GM19240 (cell line): ENCODE results near the gene IFIT1B.
"Not testable (repeated sequence)": the region's sequence is repeated elsewhere in the genome, so short reads cannot be mapped to it uniquely, and the experiment has no call there.

Experiments used
- DNase-seq: peaks from one replicate; pipeline ENCODE4 v3.0.0; 2011; ENCODE audit warnings: low spot score; ENCODE audit not compliant: insufficient read length

The IFIT1B gene

GRCh38 chr10:89409282-89409681, 31.4 kb downstream of the IFIT1B start:
- DNase-seq, result not testable (repeated sequence)

GRCh38 chr10:89410551-89410950, 32.7 kb downstream of the IFIT1B start:
- not testable (repeated sequence) for DNase-seq

GRCh38 chr10:89411135-89411534, 33.3 kb downstream of the IFIT1B start:
- not testable (repeated sequence) for DNase-seq

GRCh38 chr10:89412276-89412675, 34.4 kb downstream of the IFIT1B start:
- not testable (repeated sequence) for DNase-seq

- no peak for DNase-seq
Measured at GRCh38 chr10:89413398-89413912, 35.6 kb downstream of the IFIT1B start.

GRCh38 chr10:89414146-89414878, 36.5 kb downstream of the IFIT1B start, which contains the start of gene IFIT5:
TSS of gene IFIT5 (plus strand) at chr10:89414568. CDS start at chr10:89414799, 231 bp downstream.
- peak; percentile 47 for DNase-seq

- no peak for DNase-seq
Measured at GRCh38 chr10:89414879-89415821, 37.3 kb downstream of the IFIT1B start.

- no peak for DNase-seq
Measured at GRCh38 chr10:89416465-89416864, 38.6 kb downstream of the IFIT1B start.

GRCh38 chr10:89419548-89419947, 41.7 kb downstream of the IFIT1B start:
- DNase-seq, result no peak

GRCh38 chr10:89421018-89421476, 43.2 kb downstream of the IFIT1B start:
- no peak for DNase-seq

- no peak for DNase-seq
Measured at GRCh38 chr10:89425000-89425399, 47.1 kb downstream of the IFIT1B start.

- no peak for DNase-seq
Measured at GRCh38 chr10:89426230-89426868, 48.5 kb downstream of the IFIT1B start.

GRCh38 chr10:89427629-89428028, 49.8 kb downstream of the IFIT1B start:
- DNase-seq, result no peak

- no peak for DNase-seq
Measured at GRCh38 chr10:89428877-89429276, 51.0 kb downstream of the IFIT1B start.

GRCh38 chr10:89431977-89432376, 54.1 kb downstream of the IFIT1B start:
- no peak for DNase-seq
